DMS153 treated with DMSO at 0.1 percent for 48 hours (cell line): ENCODE measurements around the gene ERGIC2.
A peak's percentile ranks its signal among the peaks of the same experiment; 100 is the strongest.
"Not testable (repeated sequence)": the region's sequence is repeated elsewhere in the genome, so short reads cannot be mapped to it uniquely, and the experiment has no call there.

Source experiments
- DNase-seq: peaks from one replicate; lab custom pipeline; 2025; ENCODE audit not compliant: unreplicated experiment; lab: John Stamatoyannopoulos, UW

ERGIC2 gene, protein sequence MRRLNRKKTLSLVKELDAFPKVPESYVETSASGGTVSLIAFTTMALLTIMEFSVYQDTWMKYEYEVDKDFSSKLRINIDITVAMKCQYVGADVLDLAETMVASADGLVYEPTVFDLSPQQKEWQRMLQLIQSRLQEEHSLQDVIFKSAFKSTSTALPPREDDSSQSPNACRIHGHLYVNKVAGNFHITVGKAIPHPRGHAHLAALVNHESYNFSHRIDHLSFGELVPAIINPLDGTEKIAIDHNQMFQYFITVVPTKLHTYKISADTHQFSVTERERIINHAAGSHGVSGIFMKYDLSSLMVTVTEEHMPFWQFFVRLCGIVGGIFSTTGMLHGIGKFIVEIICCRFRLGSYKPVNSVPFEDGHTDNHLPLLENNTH

GRCh38 chr12:29380536-29381523 is at the start of gene ERGIC2:
Gene ERGIC2, minus strand, starts transcription at chr12:29381172. Its CDS starts 9,539 bp downstream, at chr12:29371633.
- peak; percentile 99 for DNase-seq

- DNase-seq = no peak
These were observed 49.7 kb upstream of the ERGIC2 start for GRCh38 chr12:29430716-29431044.

GRCh38 chr12:29429999-29430715 is 49.2 kb upstream of the ERGIC2 start:
- DNase-seq = no peak

- DNase-seq = no peak
These were observed 47.7 kb upstream of the ERGIC2 start for GRCh38 chr12:29428633-29429032.

- DNase-seq = no peak
These were observed 47.0 kb upstream of the ERGIC2 start for GRCh38 chr12:29427964-29428363.

DNA sequence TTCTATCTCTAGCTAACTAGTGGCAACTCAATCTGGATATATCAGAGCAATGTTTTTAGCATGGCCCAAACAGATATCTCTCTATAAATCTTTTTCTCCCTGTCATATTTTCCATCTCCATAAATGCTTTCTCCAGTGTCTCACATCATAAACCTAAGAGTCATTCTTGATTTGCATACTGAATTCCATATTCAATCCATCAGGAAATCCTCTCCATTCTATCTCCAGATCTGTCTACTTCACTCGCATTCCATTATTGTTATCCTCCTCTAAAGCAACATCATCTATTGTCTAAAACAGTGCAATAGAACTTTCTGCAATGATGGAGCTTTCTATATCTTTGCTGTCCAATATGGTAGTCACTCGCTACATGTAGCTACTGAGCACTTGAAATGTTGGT is 45.5 kb upstream of the ERGIC2 start:
- no peak for DNase-seq

DNA sequence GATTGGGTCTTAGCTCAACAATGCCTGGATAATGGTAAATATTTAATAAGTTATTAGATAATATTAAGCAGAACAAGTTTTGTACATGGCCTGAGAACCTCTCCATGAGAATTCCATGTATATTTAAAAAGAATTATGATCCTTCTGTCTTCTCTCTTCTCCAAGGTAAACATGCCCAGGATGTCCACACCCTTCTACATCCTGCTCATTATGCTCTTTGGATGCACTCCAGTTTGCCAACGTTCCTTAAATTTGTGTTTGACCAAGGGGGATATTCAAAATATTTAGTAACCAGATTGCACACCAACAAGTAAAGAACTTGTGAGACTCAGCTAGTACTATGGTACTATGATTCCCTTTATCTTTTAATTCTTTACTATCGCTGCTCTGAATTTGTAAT is 44.8 kb upstream of the ERGIC2 start:
- DNase-seq = no peak

DNA sequence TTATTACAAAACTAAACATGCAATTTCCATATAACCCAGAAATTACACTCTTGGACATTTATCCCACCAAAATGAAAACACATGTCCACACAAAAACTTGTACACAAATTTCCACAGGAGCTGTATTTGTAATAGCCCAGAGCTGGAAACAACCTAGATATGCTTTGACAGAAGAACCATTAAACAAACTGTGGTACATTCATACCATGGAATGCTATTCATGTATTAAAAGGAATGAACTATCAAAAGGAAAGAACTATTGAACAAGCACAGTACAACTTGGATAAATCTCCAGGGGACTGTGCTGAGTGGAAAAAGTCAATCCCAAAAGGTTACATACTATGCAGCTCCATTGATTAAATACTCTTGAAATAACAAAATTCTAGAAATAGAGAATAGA is 35.8 kb upstream of the ERGIC2 start:
- no peak for DNase-seq

DNA sequence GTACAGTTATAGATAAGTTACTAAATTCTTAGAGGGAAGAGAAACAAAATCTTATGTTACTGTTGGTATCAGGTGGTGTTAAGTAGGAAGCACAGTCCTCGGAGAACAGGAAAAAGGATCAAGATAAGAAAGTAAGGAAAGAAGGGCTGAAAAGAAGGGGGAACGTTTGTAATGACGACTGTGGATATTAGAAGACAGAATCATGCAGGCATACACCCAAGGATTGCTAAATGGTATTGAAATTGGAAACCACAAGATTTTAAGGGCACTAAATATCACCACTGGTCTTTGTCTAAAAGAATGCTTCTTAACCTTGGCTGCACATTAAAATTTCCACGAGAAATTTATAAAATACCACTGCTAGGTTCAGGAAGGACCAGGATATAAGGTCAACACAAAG is 34.1 kb upstream of the ERGIC2 start:
- DNase-seq = no peak

DNA sequence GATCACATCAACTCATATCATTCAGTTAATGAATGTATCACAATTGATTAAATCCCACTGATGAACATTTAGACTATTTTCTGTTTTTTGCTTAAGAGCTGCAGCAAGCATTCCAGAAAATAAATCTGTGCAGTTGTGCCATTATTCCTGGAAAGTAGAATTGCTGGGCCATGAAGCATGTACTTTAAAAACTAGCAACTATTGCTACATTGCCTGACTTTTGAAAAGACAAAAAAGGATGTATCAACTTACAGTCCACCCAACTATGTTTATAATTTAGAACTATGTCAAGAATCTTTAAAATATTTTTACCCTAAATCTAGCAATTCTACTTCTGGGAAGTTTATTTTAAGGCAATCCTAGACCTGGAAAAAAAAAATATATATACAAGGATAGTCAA is 33.4 kb upstream of the ERGIC2 start:
- no peak for DNase-seq

- no peak for DNase-seq
These were observed 24.6 kb upstream of the ERGIC2 start for GRCh38 chr12:29405561-29405960.

- DNase-seq = no peak
These were observed 23.0 kb upstream of the ERGIC2 start for GRCh38 chr12:29403991-29404390.

GRCh38 chr12:29402437-29402836 is 21.5 kb upstream of the ERGIC2 start:
- no peak for DNase-seq

GRCh38 chr12:29398495-29398894 is 17.5 kb upstream of the ERGIC2 start:
- no peak for DNase-seq

DNA sequence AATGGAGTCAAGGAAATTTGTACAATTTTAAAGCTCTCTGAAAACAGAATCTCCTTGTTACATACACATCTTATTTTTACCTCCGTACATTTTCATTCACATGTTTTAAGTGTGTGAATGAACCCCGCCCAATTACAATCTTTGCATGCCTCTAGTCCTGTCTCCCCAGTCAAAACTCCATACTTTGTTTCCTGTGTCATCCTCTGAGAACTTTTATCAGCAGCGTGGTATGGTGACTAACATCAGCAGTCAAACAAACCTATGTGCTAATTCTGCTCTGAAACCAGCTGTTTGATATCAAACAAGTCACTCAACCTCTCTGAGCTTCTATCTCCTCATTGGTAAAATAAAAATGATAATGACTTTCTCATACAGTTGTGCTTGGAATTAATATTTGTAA is 15.8 kb upstream of the ERGIC2 start:
- DNase-seq = no peak

GRCh38 chr12:29395356-29395755 is 14.4 kb upstream of the ERGIC2 start:
- no peak for DNase-seq

DNA sequence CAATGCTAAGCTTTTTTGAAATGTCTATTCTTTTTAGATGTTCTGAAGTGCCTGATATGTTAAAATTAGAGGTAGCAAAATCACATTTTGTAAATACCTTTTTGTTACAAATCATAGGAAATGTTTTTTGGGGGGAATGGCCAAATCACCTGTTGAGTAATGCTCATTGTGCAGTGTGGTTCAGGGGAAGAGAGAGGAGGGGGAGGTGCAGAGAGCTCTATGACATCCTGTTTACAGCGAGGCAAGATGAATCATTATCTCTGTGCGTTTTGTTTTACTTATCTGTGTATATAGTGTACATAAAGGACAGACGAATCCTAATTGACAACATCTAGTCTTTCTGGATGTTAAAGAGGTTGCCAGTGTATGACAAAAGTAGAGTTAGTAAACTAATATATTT is 9.4 kb upstream of the ERGIC2 start:
- DNase-seq = not testable (repeated sequence)

DNA sequence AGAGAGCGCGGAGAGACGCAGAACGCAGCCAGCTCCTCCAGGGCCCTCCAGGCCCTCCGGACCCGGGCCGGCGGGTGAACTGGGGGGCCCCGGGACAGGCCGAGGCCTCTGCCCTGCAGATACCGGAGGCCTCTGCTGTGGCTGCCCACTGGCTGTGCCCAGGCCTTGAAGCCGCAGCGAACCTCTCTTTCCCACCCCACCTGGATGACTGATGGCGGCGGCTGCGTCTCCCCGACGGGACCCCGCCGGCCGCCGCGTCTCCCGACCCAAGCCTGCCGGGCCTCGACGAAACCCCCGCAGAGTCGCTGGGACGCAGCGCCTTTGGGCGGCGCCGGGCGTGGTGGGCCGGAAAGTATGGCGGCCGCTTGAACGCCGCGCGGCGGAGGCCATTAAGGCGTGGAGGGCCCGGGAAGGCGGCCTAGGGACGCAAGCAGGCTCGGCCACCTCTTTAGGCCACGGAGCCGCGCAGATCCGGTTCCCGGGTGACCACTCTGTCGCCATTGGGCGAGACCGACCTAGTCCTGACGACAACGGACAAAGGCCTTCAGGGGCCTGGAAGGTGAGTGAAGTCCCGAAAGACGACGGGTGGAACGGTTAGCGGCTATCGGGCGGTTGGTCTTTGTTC is 8.4 kb upstream of the ERGIC2 start:
- DNase-seq = no peak

- not testable (repeated sequence) for DNase-seq
These were observed 5.2 kb upstream of the ERGIC2 start for GRCh38 chr12:29386084-29386680.

GRCh38 chr12:29385194-29385593 is 4.2 kb upstream of the ERGIC2 start:
- DNase-seq = not testable (repeated sequence)

DNA sequence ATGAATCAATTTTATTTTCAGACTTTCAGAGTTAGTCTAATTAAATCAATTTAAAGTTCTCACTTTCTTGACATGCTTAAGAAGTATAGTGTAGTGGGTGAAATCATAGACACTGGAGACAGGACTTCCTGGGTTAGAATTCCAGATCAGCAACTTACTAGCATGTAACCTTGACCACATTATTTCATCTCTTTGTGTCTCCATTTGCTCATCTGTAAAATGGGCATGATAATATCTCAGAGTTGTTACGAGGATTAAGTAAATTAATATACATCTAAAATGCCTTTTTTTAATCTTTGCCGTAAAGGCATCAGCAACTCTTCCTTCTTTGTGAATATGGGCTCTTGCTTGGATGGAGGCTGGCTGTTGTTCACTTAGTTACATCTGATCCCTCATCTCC is 1.3 kb upstream of the ERGIC2 start:
- DNase-seq = no peak
